SU-DHL-6 (cell line): ENCODE data around the gene TMEM86B.

ENCODE experiments used
- H2AFZ ChIP-seq: fragments of 200-600 bp; sonication (generic); 2 replicates; pipeline ENCODE4 v1.6.1; 2014; ENCODE audit warnings: low read depth, mild to moderate bottlenecking, moderate library complexity, mixed read lengths, antibody characterized with exemption, low read length; ENCODE audit not compliant: severe bottlenecking
- H3F3A ChIP-seq: fragments of 200-600 bp; shearing (Covaris generic); 2 replicates; pipeline ENCODE4 v1.6.0; 2016; ENCODE audit warnings: antibody characterized with exemption, mild to moderate bottlenecking; ENCODE audit not compliant: insufficient read depth
- H3K27ac ChIP-seq: fragments of 200-600 bp; sonication (generic); 2 replicates; pipeline ENCODE4 v1.5.1; 2016; ENCODE audit warnings: low read depth, mild to moderate bottlenecking, low read length, moderate library complexity, mixed read lengths
- H3K27me3 ChIP-seq: fragments of 200-600 bp; sonication (generic), shearing (Covaris generic); 2 replicates; pipeline ENCODE4 v1.6.0; 2014; ENCODE audit warnings: mild to moderate bottlenecking, low read length
- H3K36me3 ChIP-seq: fragments of 200-600 bp; sonication (generic); 2 replicates; pipeline ENCODE4 v1.6.1; 2014; ENCODE audit warnings: mild to moderate bottlenecking, low read length, mixed read lengths
- H3K4me2 ChIP-seq: fragments of 300-600, 200-600 bp; shearing (Covaris generic), sonication (generic); 2 replicates; pipeline ENCODE4 v1.6.0; 2014; ENCODE audit warnings: low read length, low read depth, mild to moderate bottlenecking; ENCODE audit not compliant: poor library complexity, severe bottlenecking
- H3K4me3 ChIP-seq: fragments of 200-600 bp; sonication (generic); 2 replicates; pipeline ENCODE4 v1.5.1; 2014; ENCODE audit warnings: antibody characterized with exemption, low read length, mild to moderate bottlenecking, mixed read lengths; ENCODE audit not compliant: insufficient read depth, poor library complexity, severe bottlenecking
- H3K79me2 ChIP-seq: fragments of 200-600 bp; sonication (generic); 2 replicates; pipeline ENCODE4 v1.6.1; 2014; ENCODE audit warnings: mild to moderate bottlenecking, low read length, moderate library complexity; ENCODE audit not compliant: insufficient read depth
- H3K9ac ChIP-seq: fragments of 200-600 bp; sonication (generic); 2 replicates; pipeline ENCODE4 v1.7.0; 2014; ENCODE audit warnings: mild to moderate bottlenecking, low read length
- H3K9me2 ChIP-seq: fragments of 200-600 bp; sonication (generic); replicated peaks from 2 replicates; pipeline ENCODE4 v1.6.1; 2014; ENCODE audit warnings: low read length; ENCODE audit not compliant: insufficient read depth
- H3K9me3 ChIP-seq: fragments of 200-600 bp; sonication (generic); 2 replicates; pipeline ENCODE4 v1.6.1; 2014; ENCODE audit warnings: low read length, mixed read lengths; ENCODE audit not compliant: insufficient read depth
- H4K20me1 ChIP-seq: fragments of 200-600 bp; sonication (generic); 2 replicates; pipeline ENCODE4 v1.6.1; 2014; ENCODE audit warnings: low read depth, mild to moderate bottlenecking, antibody characterized with exemption, low read length, moderate library complexity, mixed read lengths
- CTCF ChIP-seq: fragments of 200-600 bp; sonication (generic); IDR thresholded peaks from one replicate; pipeline ENCODE4 v1.5.1; 2017; ENCODE audit warnings: antibody characterized with exemption, mild to moderate bottlenecking, low read length, moderate library complexity; ENCODE audit not compliant: insufficient read depth, poor library complexity, severe bottlenecking
- EZH2phosphoT487 ChIP-seq: fragments of 200-600 bp; sonication (generic), shearing (Covaris generic); conservative IDR thresholded peaks from 2 replicates; pipeline ENCODE4 v1.6.1; 2018; ENCODE audit warnings: mild to moderate bottlenecking, antibody characterized with exemption, low read length, moderate library complexity, mixed read lengths

Gene TMEM86B

GRCh38 chr19:55227241-55228014 lies 1.1 kb downstream of the TMEM86B start:
- Histone ChIP-seq H3K27ac (no peak overlapping the region), H3F3A (no peaks in the 10 kb centered on the region), H3K27me3 (no peaks in the 10 kb centered on the region), H3K79me2 (no peaks in the 10 kb centered on the region; the same call in 1 of the 2 replicates), H3K4me3 (no peak overlapping the region), H3K4me2 (no peak overlapping the region), H3K9ac (no peak overlapping the region), H4K20me1 (no peaks in the 10 kb centered on the region; the same call in 1 of the 2 replicates), H3K9me2 (no peaks in the 10 kb centered on the region), H2AFZ (no peak overlapping the region), H3K36me3 (no peaks in the 10 kb centered on the region), H3K9me3 (no peaks in the 10 kb centered on the region)
- TF ChIP-seq CTCF (no peak), EZH2phosphoT487 (no peak)

GRCh38 chr19:55226788-55227187 lies 1.8 kb downstream of the TMEM86B start:
- H3K4me2 ChIP-seq = no peak overlapping the region
- no peaks in the 10 kb centered on the region for H3K36me3 ChIP-seq
- no peak overlapping the region for H3K27ac ChIP-seq
- H3F3A ChIP-seq = no peaks in the 10 kb centered on the region
- no peaks in the 10 kb centered on the region; the same call in 1 of the 2 replicates for H4K20me1 ChIP-seq
- no peak overlapping the region for H3K4me3 ChIP-seq
- no peak overlapping the region for H3K9ac ChIP-seq
- no peaks in the 10 kb centered on the region for H3K79me2 ChIP-seq
- H2AFZ ChIP-seq = no peak overlapping the region
- no peaks in the 10 kb centered on the region for H3K9me3 ChIP-seq
- TF ChIP-seq EZH2phosphoT487 (no peak), CTCF (no peak)
- H3K27me3 ChIP-seq = no peaks in the 10 kb centered on the region
- H3K9me2 ChIP-seq = no peaks in the 10 kb centered on the region

GRCh38 chr19:55226273-55226672 lies 2.3 kb downstream of the TMEM86B start:
- no peaks in the 10 kb centered on the region; the same call in 1 of the 2 replicates for H4K20me1 ChIP-seq

More at GRCh38 chr19:55226273-55226672, 2.3 kb downstream of the TMEM86B start:
- no peak overlapping the region for H3K9ac ChIP-seq
- H2AFZ ChIP-seq = no peak overlapping the region
- no peak overlapping the region for H3K27ac ChIP-seq
- H3K36me3 ChIP-seq = no peaks in the 10 kb centered on the region
- no peaks in the 10 kb centered on the region for H3K27me3 ChIP-seq
- no peaks in the 10 kb centered on the region for H3K9me3 ChIP-seq
- H3K9me2 ChIP-seq = no peaks in the 10 kb centered on the region
- no peak overlapping the region for H3K4me3 ChIP-seq
- no peaks in the 10 kb centered on the region for H3K79me2 ChIP-seq
- no peak overlapping the region for H3K4me2 ChIP-seq
- TF ChIP-seq EZH2phosphoT487 (no peak), CTCF (no peak)
- H3F3A ChIP-seq = no peaks in the 10 kb centered on the region
